GM19193 (cell line): Measurements from ENCODE around the gene ACAD8.

Experiments
- POLR2A ChIP-seq: IDR thresholded peaks from 4 replicates; pipeline ENCODE4 v1.6.1; 2011; ENCODE audit not compliant: insufficient read depth, insufficient read length; ENCODE audit errors: extremely low read depth

ACAD8 gene

GRCh38 chr11:134231958-134232659 lies 21.3 kb upstream of the ACAD8 start:
- TF ChIP-seq POLR2A = no peak

GRCh38 chr11:134233729-134234179 lies 19.6 kb upstream of the ACAD8 start:
- TF ChIP-seq POLR2A = no peak

DNA sequence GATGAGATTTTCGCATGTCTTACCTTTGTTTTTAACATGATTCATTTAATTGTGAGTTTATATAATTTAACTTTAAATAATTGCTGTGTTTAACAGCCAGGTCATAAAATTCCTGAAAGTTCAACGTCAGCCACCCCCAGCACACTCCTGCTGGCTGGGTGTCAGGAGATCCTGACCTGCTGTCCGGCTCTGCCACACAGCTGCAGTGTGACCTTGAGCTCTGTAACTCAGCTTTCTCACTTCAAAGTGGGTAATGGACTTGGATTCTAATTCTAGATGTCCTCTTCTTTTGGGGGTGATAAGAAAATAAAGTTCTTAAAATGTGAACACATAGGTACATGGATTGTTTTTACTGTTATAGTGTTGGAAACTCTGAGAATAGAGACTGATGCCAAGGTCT lies 18.0 kb upstream of the ACAD8 start:
- TF ChIP-seq POLR2A = no peak

DNA sequence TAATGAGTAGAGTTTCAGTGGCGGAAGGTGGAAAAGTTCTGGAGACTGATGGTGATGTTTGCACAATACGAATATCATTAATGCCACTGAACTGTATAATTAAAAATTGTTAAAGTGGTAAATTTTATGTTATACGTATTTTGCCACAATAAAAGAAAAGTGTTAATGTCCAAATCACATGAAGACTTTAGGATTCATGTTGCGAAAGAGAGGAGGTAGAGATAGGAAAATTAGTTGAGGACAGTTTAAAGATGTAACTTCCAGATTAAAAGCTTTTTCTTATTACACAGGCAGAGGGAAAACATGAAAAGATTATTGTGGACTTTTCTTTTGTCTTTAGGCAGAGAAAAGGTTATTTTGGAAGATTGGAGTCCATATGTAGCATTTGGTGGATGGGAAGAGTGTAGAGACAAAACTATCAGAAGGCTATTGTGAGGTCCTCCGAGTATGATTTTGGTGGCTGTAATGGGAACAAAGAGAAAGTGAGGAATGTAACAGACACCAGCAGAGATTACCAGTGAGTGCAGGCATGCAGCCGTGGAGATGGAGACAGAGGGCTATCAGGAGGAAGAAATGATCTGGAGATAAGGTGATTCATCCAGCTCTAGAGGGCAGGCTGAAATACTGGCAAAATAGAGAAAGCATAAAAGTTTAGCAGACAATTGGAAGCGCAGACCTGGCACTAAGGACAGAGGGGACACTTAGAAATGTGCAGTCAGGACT lies 16.4 kb upstream of the ACAD8 start:
- TF ChIP-seq POLR2A = no peak

DNA sequence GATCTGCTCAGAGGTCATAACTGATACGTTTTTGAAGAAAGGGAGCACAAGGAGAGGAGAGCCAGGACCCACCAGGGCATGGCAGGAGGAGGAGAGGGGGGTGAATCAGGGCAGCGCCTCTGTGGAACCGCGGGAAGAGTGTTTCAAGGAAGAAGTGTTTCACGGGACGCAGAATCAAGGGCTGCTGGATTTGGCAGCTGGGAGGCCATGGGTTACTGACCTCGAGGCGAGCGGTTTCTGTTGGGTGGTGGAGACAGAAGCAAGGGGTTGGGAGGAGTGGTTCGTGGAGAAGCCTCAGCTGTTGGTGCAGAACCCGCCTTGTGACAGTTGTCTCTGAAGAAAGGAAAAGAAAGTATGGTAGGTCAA lies 15.8 kb upstream of the ACAD8 start:
- no peak for TF ChIP-seq POLR2A

DNA sequence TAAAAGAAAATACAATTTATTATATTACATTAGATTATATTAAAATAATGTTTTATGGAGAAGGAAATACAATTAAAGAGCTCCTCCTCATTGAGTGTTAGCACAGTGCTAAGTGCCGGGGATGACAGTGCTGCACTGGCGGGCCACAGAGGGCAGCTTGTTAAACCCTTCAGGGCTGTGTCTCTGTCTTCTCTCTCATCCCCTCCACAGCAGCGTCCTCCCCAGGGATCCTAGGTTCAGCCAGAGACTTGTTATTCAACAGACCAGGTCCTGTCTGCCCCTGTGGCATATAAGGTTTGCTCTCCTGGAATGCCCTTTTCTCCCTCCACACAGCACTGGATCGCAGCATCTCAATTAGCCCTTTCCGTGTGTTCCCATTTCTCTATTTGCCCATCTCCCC lies 14.4 kb upstream of the ACAD8 start:
- TF ChIP-seq POLR2A = no peak

- no peak for TF ChIP-seq POLR2A
Measured at GRCh38 chr11:134240592-134240991, 12.8 kb upstream of the ACAD8 start.

GRCh38 chr11:134242376-134242775 lies 11.0 kb upstream of the ACAD8 start:
- no peak for TF ChIP-seq POLR2A

- no peak for TF ChIP-seq POLR2A
Measured at GRCh38 chr11:134243913-134244312, 9.5 kb upstream of the ACAD8 start.

GRCh38 chr11:134244593-134244992 lies 8.8 kb upstream of the ACAD8 start:
- no peak for TF ChIP-seq POLR2A

GRCh38 chr11:134245434-134245833 lies 7.9 kb upstream of the ACAD8 start:
- no peak for TF ChIP-seq POLR2A

DNA sequence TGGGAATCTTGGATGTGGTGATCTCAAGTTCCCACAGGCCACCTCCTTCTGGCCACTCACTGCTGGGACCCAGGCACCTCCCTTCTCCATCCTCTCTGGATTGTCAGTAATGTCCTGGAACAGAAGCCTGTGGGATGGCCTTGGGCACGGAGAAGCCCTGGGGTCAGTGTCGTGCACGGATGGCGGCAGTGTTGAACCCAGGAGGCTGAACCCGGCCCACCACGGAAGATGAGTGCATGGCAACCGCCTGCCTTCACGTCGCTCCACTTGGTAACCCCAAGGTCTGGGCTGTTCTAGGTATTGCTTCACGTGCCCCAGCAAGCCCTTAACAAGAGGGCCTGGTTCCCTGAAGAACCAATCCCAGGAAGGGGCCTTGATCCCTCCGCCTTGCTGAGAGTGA lies 7.3 kb upstream of the ACAD8 start:
- no peak for TF ChIP-seq POLR2A

GRCh38 chr11:134246678-134247077 lies 6.7 kb upstream of the ACAD8 start:
- no peak for TF ChIP-seq POLR2A

DNA sequence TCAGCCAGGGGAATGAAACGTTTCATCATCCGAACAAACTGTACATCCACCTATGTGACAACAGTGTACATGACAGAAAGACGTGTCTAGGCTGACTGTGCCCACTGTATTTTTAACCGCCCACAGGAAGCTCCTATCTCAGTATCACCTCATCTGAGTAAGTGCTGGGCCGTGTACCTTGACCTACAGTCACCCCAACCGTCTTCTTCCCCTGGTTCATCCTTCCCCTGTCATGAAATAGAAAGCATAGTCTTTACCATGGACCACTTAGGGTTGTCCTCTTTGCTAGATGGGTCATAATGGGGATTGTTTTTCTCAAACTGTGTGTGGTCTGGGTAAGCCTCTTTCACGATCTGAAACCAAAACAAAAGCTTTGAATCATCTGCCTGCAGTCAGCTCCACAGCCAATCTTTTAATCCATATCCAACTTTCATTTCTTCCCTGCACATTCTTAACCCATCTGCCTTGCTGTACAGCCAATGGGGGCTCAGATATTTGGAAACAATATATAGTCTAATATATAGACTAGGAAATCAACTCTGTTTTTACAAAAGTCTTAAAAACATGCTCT lies 4.4 kb upstream of the ACAD8 start:
- no peak for TF ChIP-seq POLR2A

GRCh38 chr11:134250246-134250645 lies 3.1 kb upstream of the ACAD8 start:
- no peak for TF ChIP-seq POLR2A

GRCh38 chr11:134250675-134251074 lies 2.7 kb upstream of the ACAD8 start:
- TF ChIP-seq POLR2A = no peak

- no peak for TF ChIP-seq POLR2A
Measured at GRCh38 chr11:134252346-134253187, 801 bp upstream of the ACAD8 start.
